Measurements from ENCODE around the gene SH3BGRL3.

GRCh38 chr1:26259578-26259977, 20.3 kb upstream of the SH3BGRL3 start:
- TF ChIP-seq, protein P1, sequence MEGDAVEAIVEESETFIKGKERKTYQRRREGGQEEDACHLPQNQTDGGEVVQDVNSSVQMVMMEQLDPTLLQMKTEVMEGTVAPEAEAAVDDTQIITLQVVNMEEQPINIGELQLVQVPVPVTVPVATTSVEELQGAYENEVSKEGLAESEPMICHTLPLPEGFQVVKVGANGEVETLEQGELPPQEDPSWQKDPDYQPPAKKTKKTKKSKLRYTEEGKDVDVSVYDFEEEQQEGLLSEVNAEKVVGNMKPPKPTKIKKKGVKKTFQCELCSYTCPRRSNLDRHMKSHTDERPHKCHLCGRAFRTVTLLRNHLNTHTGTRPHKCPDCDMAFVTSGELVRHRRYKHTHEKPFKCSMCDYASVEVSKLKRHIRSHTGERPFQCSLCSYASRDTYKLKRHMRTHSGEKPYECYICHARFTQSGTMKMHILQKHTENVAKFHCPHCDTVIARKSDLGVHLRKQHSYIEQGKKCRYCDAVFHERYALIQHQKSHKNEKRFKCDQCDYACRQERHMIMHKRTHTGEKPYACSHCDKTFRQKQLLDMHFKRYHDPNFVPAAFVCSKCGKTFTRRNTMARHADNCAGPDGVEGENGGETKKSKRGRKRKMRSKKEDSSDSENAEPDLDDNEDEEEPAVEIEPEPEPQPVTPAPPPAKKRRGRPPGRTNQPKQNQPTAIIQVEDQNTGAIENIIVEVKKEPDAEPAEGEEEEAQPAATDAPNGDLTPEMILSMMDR (IDR thresholded peaks at IDR 0.05): no peak
- no peak for TF ChIP-seq POLR2AphosphoS5 (IDR thresholded peaks at IDR 0.05)
- TF ChIP-seq POLR2A (IDR thresholded peaks at IDR 0.05): no peak
- no peak for TF ChIP-seq EP300 (IDR thresholded peaks at IDR 0.05)
